Type B pancreatic cell (in vitro differentiated cells): ENCODE measurements around the gene CCDC12. TPM values are rescaled to one million over a fixed set of nuclear protein-coding genes. Genes with fewer than 3 reads are reported as not detected.
"Not testable (repeated sequence)": the region's sequence is repeated elsewhere in the genome, so short reads cannot be mapped to it uniquely, and the experiment has no call there.

Source experiments
- DNase-seq: peaks from one replicate; pipeline ENCODE4 v3.0.0; 2021; ENCODE audit warnings: mixed read lengths; ENCODE audit not compliant: unreplicated experiment; ENCODE audit errors: extremely low spot score
- H3K27ac Mint-ChIP-seq: 2 replicates; pipeline ENCODE4 v1.8.0; 2021; ENCODE audit warnings: mild to moderate bottlenecking, mixed read lengths
- H3K27me3 Mint-ChIP-seq: 2 replicates; pipeline ENCODE4 v1.8.0; 2021; ENCODE audit warnings: mixed read lengths
- H3K36me3 Mint-ChIP-seq: 2 replicates; pipeline ENCODE4 v1.8.0; 2021; ENCODE audit warnings: mixed read lengths
- H3K4me1 Mint-ChIP-seq: one replicate; pipeline ENCODE4 v1.8.0; 2021; ENCODE audit warnings: mixed read lengths; ENCODE audit not compliant: unreplicated experiment
- H3K4me3 Mint-ChIP-seq: 2 replicates; pipeline ENCODE4 v1.8.0; 2021; ENCODE audit warnings: mild to moderate bottlenecking, mixed read lengths
- H3K9me3 Mint-ChIP-seq: 2 replicates; pipeline ENCODE4 v1.8.0; 2021; ENCODE audit warnings: mixed read lengths
- CTCF ChIP-seq: fragments of 200-600 bp; sonication (generic); conservative IDR thresholded peaks from 2 replicates; pipeline ENCODE4 v1.5.0; 2021; ENCODE audit warnings: antibody characterized with exemption, mild to moderate bottlenecking
- total RNA-seq: library from RNA; stranded (reverse); gene quantifications from 2 replicates; pipeline ENCODE4 v1.2.1, GENCODE V29; 2021; ENCODE audit warnings: low replicate concordance

CCDC12 gene
- total RNA-seq, 1 donor from 2014 or later, result 46.7 TPM

GRCh38 chr3:46916278-46916677, 60.3 kb downstream of the CCDC12 start:
- no peak overlapping the region for H3K27ac Mint-ChIP-seq
- peaks cover 36% of the 10 kb centered on the region for H3K36me3 Mint-ChIP-seq
- no peaks in the 10 kb centered on the region for H3K27me3 Mint-ChIP-seq
- no peak overlapping the region for H3K4me3 Mint-ChIP-seq
- TF ChIP-seq CTCF, result no peak
- peaks cover 4% of the 10 kb centered on the region for H3K9me3 Mint-ChIP-seq
- no peaks in the 10 kb centered on the region for H3K4me1 Mint-ChIP-seq
- DNase-seq, result no peak

- peaks cover 4% of the 10 kb centered on the region for H3K9me3 Mint-ChIP-seq
- H3K4me1 Mint-ChIP-seq, result no peaks in the 10 kb centered on the region
- H3K36me3 Mint-ChIP-seq, result peaks cover 36% of the 10 kb centered on the region
- no peak for TF ChIP-seq CTCF
- no peak overlapping the region for H3K27ac Mint-ChIP-seq
- no peaks in the 10 kb centered on the region for H3K27me3 Mint-ChIP-seq
- no peak for DNase-seq
- no peak overlapping the region for H3K4me3 Mint-ChIP-seq
Observed at GRCh38 chr3:46915297-46915822, 61.2 kb downstream of the CCDC12 start.

DNA sequence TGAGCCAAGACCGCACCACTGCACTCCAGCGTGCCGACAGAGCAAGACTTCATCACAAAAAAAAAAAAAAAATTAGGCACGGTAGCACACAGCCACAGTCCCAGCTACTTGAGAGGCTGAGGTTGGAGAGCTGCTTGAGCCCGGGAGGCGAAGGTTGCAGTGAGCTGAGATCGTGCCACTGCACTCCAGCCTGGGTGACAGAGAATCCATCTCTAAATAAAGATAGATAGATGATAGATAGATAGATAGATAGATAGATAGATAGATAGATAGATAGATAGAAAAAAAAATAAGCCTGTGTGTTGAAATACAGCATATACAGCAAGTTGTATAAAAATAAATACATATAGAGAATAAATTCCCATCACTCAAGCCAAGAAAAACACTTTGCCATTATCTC, 61.7 kb downstream of the CCDC12 start:
- Mint-ChIP-seq H3K4me3 (no peak overlapping the region), H3K9me3 (peaks cover 4% of the 10 kb centered on the region), H3K27ac (no peak overlapping the region), H3K27me3 (no peaks in the 10 kb centered on the region), H3K4me1 (no peaks in the 10 kb centered on the region), H3K36me3 (peaks cover 32% of the 10 kb centered on the region)
- TF ChIP-seq CTCF, result no peak
- no peak for DNase-seq

- H3K27ac Mint-ChIP-seq, result no peak overlapping the region
- no peak for TF ChIP-seq CTCF
- H3K27me3 Mint-ChIP-seq, result no peaks in the 10 kb centered on the region
- peaks cover 4% of the 10 kb centered on the region for H3K9me3 Mint-ChIP-seq
- peaks cover 20% of the 10 kb centered on the region for H3K36me3 Mint-ChIP-seq
- no peak for DNase-seq
- H3K4me1 Mint-ChIP-seq, result peaks cover 4% of the 10 kb centered on the region
- H3K4me3 Mint-ChIP-seq, result no peak overlapping the region
Observed at GRCh38 chr3:46913644-46914043, 62.9 kb downstream of the CCDC12 start.

DNA sequence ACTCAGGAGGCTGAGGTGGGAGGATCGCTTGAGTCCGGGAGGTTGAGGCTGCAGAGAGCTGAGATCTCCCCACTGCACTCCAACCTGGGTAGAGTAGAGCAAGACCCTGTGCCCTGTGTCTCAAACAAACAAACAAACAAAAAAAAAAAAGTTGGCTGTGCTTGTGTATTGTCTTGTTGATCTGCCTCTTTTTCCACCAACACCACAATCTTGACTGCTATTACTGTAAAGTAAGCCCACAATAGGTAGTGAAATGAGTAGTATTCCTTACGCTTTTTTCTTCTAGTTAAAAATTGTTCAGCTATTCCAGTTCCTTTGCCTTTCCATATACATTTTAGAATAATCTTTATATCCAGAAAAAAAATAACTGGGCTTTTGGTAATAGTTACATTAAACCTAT, 63.6 kb downstream of the CCDC12 start:
- Mint-ChIP-seq H3K27ac (no peak overlapping the region), H3K9me3 (peaks cover 4% of the 10 kb centered on the region), H3K4me3 (no peak overlapping the region), H3K36me3 (peaks cover 15% of the 10 kb centered on the region), H3K27me3 (no peaks in the 10 kb centered on the region), H3K4me1 (peaks cover 4% of the 10 kb centered on the region)
- DNase-seq, result no peak
- no peak for TF ChIP-seq CTCF

GRCh38 chr3:46910914-46911313, 65.6 kb downstream of the CCDC12 start:
- H3K36me3 Mint-ChIP-seq, H3K9me3 Mint-ChIP-seq, DNase-seq, H3K27ac Mint-ChIP-seq, H3K4me1 Mint-ChIP-seq, H3K4me3 Mint-ChIP-seq, H3K27me3 Mint-ChIP-seq: not testable (repeated sequence)
